Body of pancreas (tissue), 4 donors: ENCODE data around the gene SCGN. TPM values are rescaled to one million over a fixed set of nuclear protein-coding genes. Genes with fewer than 3 reads are reported as not detected.

ENCODE experiments used
- ATAC-seq: fragments of 150-250 bp; one replicate; pipeline ENCODE4 v1.9.1; 2016
- DNase-seq, 4 donors: peaks; one replicate each; pipeline ENCODE4 v3.0.0-alpha.2; 2019
- H3K27ac ChIP-seq, 4 donors: fragments of 200-600 bp; sonication (generic); 1 replicate in 3 of 4; 2 replicates in 1 of 4; pipeline versions ENCODE4 v1.5.1 to v1.6.1; 2016 to 2019; ENCODE audit warnings: mild to moderate bottlenecking in 1 of 4, mixed read lengths in 1 of 4, moderate library complexity in 1 of 4
- H3K27me3 ChIP-seq, 2 donors: fragments of 200-600 bp; sonication (generic); one replicate each; pipeline ENCODE4 v1.6.0; 2016; ENCODE audit warnings: mild to moderate bottlenecking in 1 of 2
- H3K36me3 ChIP-seq, 2 donors: fragments of 200-600 bp; sonication (generic); replicated peaks in 1 of 2; 2 replicates each; pipeline ENCODE4 v1.5.1; 2016; ENCODE audit warnings: low read depth in 2 of 2; ENCODE audit not compliant: insufficient read depth in 1 of 2
- H3K4me1 ChIP-seq: fragments of 200-600 bp; sonication (generic); one replicate; pipeline ENCODE4 v1.6.0; 2016
- H3K4me3 ChIP-seq, 2 donors: fragments of 200-600 bp; sonication (generic); 1 replicate in 1 of 2; 2 replicates in 1 of 2; pipeline ENCODE4 v1.5.1; 2016 to 2019
- H3K9me3 ChIP-seq, 3 donors: fragments of 200-600 bp; sonication (generic); 1 replicate in 2 of 3; 2 replicates in 1 of 3; pipeline ENCODE4 v1.5.1; 2016
- CTCF ChIP-seq, 7 experiments: fragments of 450-650 bp in 4 of 7; fragments of 200-600 bp in 3 of 7; sonication (generic) in 3 of 7; IDR thresholded peaks; one replicate each; pipeline ENCODE4 v1.5.1; 2016 to 2019; ENCODE audit warnings: antibody characterized with exemption in 7 of 7
- POLR2A ChIP-seq, 3 donors: fragments of 450-650 bp; IDR thresholded peaks; one replicate each; pipeline ENCODE4 v1.6.1; 2016; ENCODE audit warnings: antibody characterized with exemption in 3 of 3, mild to moderate bottlenecking in 2 of 3
- WGBS, 2 donors: methylation state at CpG; one replicate each; pipeline ENCODE4 v1.1.5; 2017; 5-methylcytosine and 5-hydroxymethylcytosine counted together
- intact Hi-C: fragments of 100-400 bp; cut with DNase I; formaldehyde crosslinking; loops from one replicate; pipeline ENCODE4 v1.15.1; 2023
- total RNA-seq, 2 donors: library from RNA; depleted of rRNA; stranded (reverse); fragments of >200 nt; gene quantifications; one replicate each; pipeline ENCODE4 v1.1.0, GENCODE V29; 2016

Gene SCGN
- total RNA-seq, 2 donors from 2014 or later: 26.7 to 38.1 TPM

DNA sequence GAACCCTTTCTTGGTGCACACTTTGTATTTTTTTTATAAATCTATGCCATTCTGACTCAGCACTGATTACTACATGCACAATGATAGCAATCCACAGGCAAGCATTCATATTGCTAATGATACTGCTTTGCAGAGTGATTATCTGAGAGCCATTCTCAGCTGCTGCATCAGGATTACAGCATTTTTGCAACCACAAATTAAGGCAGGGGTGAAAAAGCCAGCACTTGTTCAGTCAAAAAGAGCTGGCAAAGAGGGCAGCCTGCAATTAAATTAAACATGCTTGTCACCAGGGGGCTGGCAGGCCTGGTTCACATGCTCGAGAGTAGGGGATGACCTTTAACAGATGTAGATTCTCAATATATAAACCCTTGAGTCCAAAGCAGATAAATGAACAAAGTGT is 61.8 kb downstream of the SCGN start:
- intact Hi-C loops: no loop called here
- H3K27me3 ChIP-seq: no peaks in the 10 kb centered on the region
- DNase-seq: no peak
- ATAC-seq: no peak
- H3K36me3 ChIP-seq: no peaks in the 10 kb centered on the region
- 17 to 55% methylated on average over 1 of the region's 1 CpG for WGBS, 2 donors
- no peak for TF ChIP-seq CTCF (IDR thresholded peaks at IDR 0.05)
- peaks cover 9% of the 10 kb centered on the region for H3K4me1 ChIP-seq
- H3K9me3 ChIP-seq: no peaks in the 10 kb centered on the region
- no peak overlapping the region for H3K27ac ChIP-seq
- no peak overlapping the region for H3K4me3 ChIP-seq

GRCh38 chr6:25714765-25715164 is 62.8 kb downstream of the SCGN start:
- Histone ChIP-seq H3K27me3 (no peaks in the 10 kb centered on the region), H3K4me3 (no peak overlapping the region), H3K36me3 (no peaks in the 10 kb centered on the region), H3K27ac (no peak overlapping the region), H3K4me1 (peaks cover 9% of the 10 kb centered on the region), H3K9me3 (no peaks in the 10 kb centered on the region)
- intact Hi-C loops: no loop called here
- ATAC-seq (no peak), DNase-seq (no peak)
- 34 to 36% methylated on average over 3 of the region's 3 CpGs for WGBS, 2 donors
- TF ChIP-seq CTCF (IDR thresholded peaks at IDR 0.05) (no peak), POLR2A (IDR thresholded peaks at IDR 0.05) (no peak)

DNA sequence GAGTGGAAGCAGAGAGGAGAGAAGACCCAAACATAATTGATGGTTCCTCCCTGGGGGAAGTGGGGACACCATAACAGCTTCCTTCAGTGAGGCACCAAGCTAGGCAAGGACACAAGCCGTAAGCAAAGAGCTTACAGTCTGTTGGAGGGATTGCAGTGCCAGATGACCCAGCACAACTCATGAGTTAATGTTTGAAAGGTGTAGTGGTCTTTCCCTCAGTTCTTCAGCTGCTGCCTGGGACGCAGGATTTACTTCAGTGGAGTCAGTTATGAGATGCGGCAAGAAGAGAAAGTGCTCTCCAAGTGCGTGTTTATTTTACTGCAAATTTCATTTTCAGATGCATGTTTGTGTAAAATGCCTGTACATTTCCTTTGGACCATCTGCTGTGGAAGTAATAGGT is 63.8 kb downstream of the SCGN start:
- Histone ChIP-seq H3K27ac (no peak overlapping the region), H3K27me3 (no peaks in the 10 kb centered on the region), H3K4me3 (no peak overlapping the region), H3K36me3 (no peaks in the 10 kb centered on the region), H3K9me3 (no peaks in the 10 kb centered on the region), H3K4me1 (peaks cover 9% of the 10 kb centered on the region)
- no peak for DNase-seq
- ATAC-seq: no peak
- WGBS, 2 donors: 86 to 87% methylated on average over 4 of the region's 4 CpGs
- intact Hi-C loops: no loop called here
- TF ChIP-seq CTCF (IDR thresholded peaks at IDR 0.05) (no peak), POLR2A (IDR thresholded peaks at IDR 0.05) (no peak)

GRCh38 chr6:25717866-25718740 is 66.1 kb downstream of the SCGN start:
- WGBS, 2 donors: 10 to 26% methylated on average over 6 of the region's 6 CpGs

More at GRCh38 chr6:25717866-25718740, 66.1 kb downstream of the SCGN start:
- no peaks in the 10 kb centered on the region for H3K36me3 ChIP-seq
- peak in 6 of 7 experiments; percentile 48 to 83 (median 77) for TF ChIP-seq CTCF (IDR thresholded peaks at IDR 0.05)
- no peak for TF ChIP-seq POLR2A (IDR thresholded peaks at IDR 0.05)
- no peaks in the 10 kb centered on the region for H3K27me3 ChIP-seq
- H3K4me1 ChIP-seq: peaks cover 9% of the 10 kb centered on the region
- no peak overlapping the region for H3K4me3 ChIP-seq
- H3K27ac ChIP-seq: no peak overlapping the region
- H3K9me3 ChIP-seq: no peaks in the 10 kb centered on the region
- DNase-seq (peak in 2 of 4 donors; percentile 19 to 44), ATAC-seq (peak; percentile 64)
- intact Hi-C loops: no loop called here
